ENCODE measurements around the gene DNASE1L3. TPM values are rescaled to one million over a fixed set of nuclear protein-coding genes. Genes with fewer than 3 reads are reported as not detected.

Gene DNASE1L3
- polyA plus RNA-seq, 2 of the 4 experiments (the other 2 are of a cell fraction) = 0.19 TPM; not detected in 1

GRCh38 chr3:58153371-58153770 lies 57.4 kb downstream of the DNASE1L3 start:
- WGBS (ENCODE audit: missing lambda C conversion rate) = 95% methylated on average over 16 of the region's 16 CpGs
- ATAC-seq (no peak), FAIRE-seq (no peak), DNase-seq (ENCODE audit: low read depth in 1 of 2, low spot score in 1 of 2) (no peak)
- Histone ChIP-seq H3K4me1 (peaks cover 43% of the 10 kb centered on the region), H3K27ac (peak overlapping the region in 1 of 2 experiments; percentile 12; a peak in 1 of 6 replicates), H3K9me3 (no peaks in the 10 kb centered on the region), H3K4me2 (no peak overlapping the region), H3K4me3 (no peak overlapping the region)
- ChIA-PET CTCF (no interaction called here), POLR2A (no interaction called here)
- TF ChIP-seq ELK1 (IDR thresholded peaks at IDR 0.05; ENCODE audit: low read depth, low read length) = no peak
- TF ChIP-seq NR3C1 (IDR thresholded peaks at IDR 0.05) = no peak
- TF ChIP-seq ZFP36 (IDR thresholded peaks at IDR 0.05; ENCODE audit: borderline replicate concordance, partially characterized antibody) = no peak
- TF ChIP-seq RFX5 (IDR thresholded peaks at IDR 0.05) = no peak
- no peak for TF ChIP-seq MYC (IDR thresholded peaks at IDR 0.05; ENCODE audit: borderline replicate concordance, low read length)
- TF ChIP-seq CTCF (IDR thresholded peaks at IDR 0.05) = no peak
- no peak for TF ChIP-seq RNF2 (IDR thresholded peaks at IDR 0.05; ENCODE audit: borderline replicate concordance, low read depth)

- no peak overlapping the region for H3K4me2 ChIP-seq
- ATAC-seq (peak in 1 of 2 experiments; percentile 5; a peak in 1 of 6 replicates), FAIRE-seq (no peak), DNase-seq (ENCODE audit: low read depth in 1 of 2, low spot score in 1 of 2) (no peak)
- H3K4me3 ChIP-seq = no peak overlapping the region
- WGBS (ENCODE audit: missing lambda C conversion rate) = 89% methylated on average over 17 of the region's 17 CpGs
- CTCF ChIA-PET = interaction anchor here (1.4 kb wide), 1 partner anchor 9 kb away, joined by 3 read pairs; no protein-coding TSS in a partner anchor
- H3K27ac ChIP-seq = no peak overlapping the region; a peak in 1 of 6 replicates
- POLR2A ChIA-PET = no interaction called here
- peaks cover 36% of the 10 kb centered on the region for H3K4me1 ChIP-seq
- TF ChIP-seq ATOH8 (CRISPR knock-in tag; IDR thresholded peaks at IDR 0.05; ENCODE audit: low read depth) = no peak
- no peak for TF ChIP-seq POLR2A (IDR thresholded peaks at IDR 0.05; ENCODE audit: low read length)
- TF ChIP-seq ELK1 (IDR thresholded peaks at IDR 0.05; ENCODE audit: low read depth, low read length) = no peak
- TF ChIP-seq ZC3H11A (IDR thresholded peaks at IDR 0.05) = no peak
- TF ChIP-seq USF2 (IDR thresholded peaks at IDR 0.05) = no peak
- no peak for TF ChIP-seq REST (IDR thresholded peaks at IDR 0.05)
- no peak for TF ChIP-seq E2F6 (IDR thresholded peaks at IDR 0.05; ENCODE audit: borderline replicate concordance, low read depth)
- no peak for TF ChIP-seq CBX2 (IDR thresholded peaks at IDR 0.05; ENCODE audit: borderline replicate concordance, low read depth)
- TF ChIP-seq SREBF2 (IDR thresholded peaks at IDR 0.05) = no peak
- no peak for TF ChIP-seq ZSCAN20 (CRISPR knock-in tag; IDR thresholded peaks at IDR 0.05)
- no peak for TF ChIP-seq GATA3 (IDR thresholded peaks at IDR 0.05; ENCODE audit: borderline replicate concordance)
- no peak for TF ChIP-seq CHD4 (IDR thresholded peaks at IDR 0.05; ENCODE audit: borderline replicate concordance)
- no peak for TF ChIP-seq HMGXB4 (CRISPR knock-in tag; IDR thresholded peaks at IDR 0.05; ENCODE audit: borderline replicate concordance)
- no peak for TF ChIP-seq HEYL (CRISPR knock-in tag; IDR thresholded peaks at IDR 0.05)
- TF ChIP-seq POLR2AphosphoS2 (conservative IDR thresholded peaks at IDR 0.05; ENCODE audit: low read length) = no peak
- TF ChIP-seq TP53 (CRISPR knock-in tag; IDR thresholded peaks at IDR 0.05) = no peak
- H3K9me3 ChIP-seq = no peaks in the 10 kb centered on the region
These were observed 58.4 kb downstream of the DNASE1L3 start for GRCh38 chr3:58152225-58153015.

All from A549 (cell line).